ENCODE results near the gene GRK5.
"Not testable (repeated sequence)": the region's sequence is repeated elsewhere in the genome, so short reads cannot be mapped to it uniquely, and the experiment has no call there.

The GRK5 gene

DNA sequence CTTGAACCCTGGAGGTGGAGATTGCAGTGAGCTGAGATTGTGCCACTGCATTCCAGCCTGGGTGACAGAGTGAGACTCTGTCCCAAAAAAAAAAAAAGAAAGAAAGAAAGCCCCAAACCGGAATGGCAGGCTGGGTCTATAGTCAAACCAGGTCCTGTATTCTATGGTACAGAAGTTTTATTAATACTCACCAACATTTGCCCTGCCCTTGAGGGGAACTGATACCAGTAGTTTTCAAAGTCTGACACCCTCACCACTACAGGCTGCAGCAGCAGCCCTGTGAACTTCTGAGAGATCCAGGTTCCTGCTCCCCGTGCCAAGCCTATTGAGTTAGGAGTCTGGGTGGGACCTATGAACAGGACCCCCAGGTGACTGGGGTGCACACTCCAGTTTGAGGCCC is 254.6 kb downstream of the GRK5 start:
- no peak for DNase-seq (ENCODE audit: low read depth)

DNA sequence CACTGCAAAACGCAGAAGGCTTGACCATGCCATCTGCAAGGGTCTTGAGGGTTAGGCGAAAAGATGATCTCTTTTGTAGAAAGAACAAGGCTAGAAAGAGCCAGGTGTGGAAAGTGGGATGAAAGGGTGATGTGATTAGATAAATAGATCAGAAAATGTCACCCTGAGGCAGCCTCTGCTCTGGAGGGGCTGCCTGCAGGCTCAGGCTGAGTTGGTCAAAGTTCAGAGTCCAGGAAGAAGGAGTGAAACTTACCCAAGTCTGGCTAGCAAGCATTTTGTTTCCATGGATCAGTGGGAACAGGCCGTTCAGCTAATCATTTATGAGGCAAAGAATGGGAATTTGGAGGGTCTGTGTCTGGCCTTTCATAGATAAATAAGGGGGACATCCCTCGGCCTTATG is 255.4 kb downstream of the GRK5 start:
- no peak for DNase-seq (ENCODE audit: low read depth)

DNA sequence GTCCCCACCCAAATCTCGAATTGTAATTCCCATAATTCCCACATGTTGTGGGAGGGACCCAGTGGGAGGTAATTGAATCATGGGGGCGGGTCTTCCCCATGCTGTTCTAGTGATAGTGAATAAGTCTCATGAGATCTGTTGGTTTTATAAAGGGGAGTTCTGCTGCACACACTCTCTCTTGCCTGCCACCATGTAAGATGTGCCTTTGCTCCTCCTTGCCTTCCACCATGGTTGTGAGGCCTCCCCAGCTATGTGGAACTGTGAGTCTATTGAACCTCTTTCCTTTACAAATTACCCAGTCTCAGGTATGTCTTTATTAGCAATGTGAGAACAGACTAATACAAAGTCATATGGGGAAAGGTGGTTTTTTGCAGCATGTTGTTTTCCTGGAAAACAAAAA is 255.8 kb downstream of the GRK5 start:
- not testable (repeated sequence) for DNase-seq (ENCODE audit: low read depth)

DNA sequence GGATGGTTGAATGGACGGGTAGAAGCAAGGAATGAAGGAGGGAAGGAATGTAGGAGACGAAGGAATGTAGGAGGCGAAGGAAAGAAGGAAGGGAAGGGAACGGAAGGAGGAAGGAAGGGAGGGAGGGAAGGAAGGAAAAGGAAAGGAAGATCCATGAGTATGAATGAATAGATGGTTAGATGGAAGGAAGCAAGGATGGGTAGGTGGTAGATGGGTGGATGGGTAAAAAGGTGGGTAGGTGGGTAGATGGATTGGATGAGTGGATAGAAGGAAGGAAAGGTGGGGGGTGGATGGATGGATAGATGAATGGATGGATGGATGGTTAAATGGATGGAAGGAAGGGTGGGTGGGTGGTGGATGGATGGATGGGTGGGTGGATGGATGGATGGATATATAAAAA is 257.7 kb downstream of the GRK5 start:
- no peak for DNase-seq (ENCODE audit: low read depth)

DNA sequence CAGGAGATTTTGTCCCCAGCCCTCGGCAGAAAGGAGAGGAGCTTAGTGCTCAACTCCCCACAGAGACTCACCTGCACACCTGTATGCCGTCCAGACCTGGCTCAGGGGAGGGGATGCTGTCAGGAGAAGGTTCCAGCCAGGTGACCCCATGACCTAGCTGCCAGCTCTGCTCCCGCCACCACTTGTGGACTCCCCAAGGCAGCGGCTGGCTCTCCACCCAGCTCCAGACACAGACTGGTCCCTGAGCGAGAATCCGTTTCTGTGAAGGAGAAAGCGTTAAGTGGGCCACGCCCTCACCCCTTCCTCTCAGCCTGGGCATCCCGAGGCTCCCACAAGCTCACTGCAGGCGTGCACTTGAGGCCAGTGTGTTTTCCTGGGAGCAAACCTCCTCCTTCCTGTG is 258.7 kb downstream of the GRK5 start:
- DNase-seq (ENCODE audit: low read depth), result no peak

DNA sequence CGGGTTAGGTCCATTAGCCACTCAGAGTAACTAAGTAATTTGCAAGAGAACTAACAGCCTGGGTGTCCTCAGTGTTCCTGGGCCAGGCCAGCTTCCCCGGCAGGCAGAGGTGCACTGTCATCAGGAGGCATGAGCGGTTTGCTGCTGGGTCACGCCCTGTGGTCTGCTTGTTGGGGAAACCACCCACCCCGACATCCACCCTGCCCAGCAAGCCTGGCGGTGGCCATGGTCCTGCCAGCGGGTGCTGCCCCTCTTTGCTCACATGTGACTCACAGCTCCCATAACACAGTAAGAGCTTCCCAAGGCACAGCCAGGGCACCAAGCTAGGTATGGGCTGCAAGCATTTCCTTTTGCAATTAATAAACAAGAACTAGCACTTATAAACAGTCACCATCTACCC is 259.3 kb downstream of the GRK5 start:
- no peak for DNase-seq (ENCODE audit: low read depth)

DNA sequence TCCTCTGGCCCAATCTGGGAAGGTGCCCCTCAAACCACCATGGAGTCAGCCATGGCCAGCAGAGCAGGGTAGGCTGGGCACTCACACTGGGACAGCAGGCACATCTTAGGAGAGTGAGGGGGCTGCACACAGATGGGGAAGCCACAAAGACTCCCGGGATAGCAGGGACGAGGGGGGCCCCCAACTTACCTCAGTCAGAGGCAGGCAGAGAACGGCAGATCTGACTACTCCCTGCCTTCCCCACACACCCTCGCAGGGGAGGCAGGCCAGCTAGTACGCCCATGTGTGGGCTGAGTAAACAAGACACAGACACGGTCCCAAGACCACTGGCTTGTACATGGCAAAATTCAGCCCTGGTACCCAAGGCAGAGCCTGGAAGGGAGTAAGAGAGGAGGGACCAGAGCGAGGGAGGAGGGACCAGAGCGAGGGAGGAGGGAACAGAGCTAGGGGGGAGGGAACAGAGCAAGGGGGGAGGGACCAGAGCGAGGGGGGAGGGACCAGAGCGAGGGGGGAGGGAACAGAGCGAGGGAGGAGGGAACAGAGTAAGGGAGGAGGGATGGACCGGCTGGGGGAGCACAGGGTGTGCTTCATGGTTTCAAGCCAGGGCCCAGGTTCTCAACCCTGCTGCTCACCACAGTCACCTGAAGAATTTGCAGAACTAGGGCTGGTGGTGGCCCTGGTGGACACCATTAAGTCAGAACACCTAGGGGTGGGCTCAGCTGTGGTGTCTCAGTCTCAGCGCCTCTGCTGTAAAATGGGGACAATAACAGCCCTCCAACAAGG is 261.4 kb downstream of the GRK5 start:
- no peak for DNase-seq (ENCODE audit: low read depth)

DNA sequence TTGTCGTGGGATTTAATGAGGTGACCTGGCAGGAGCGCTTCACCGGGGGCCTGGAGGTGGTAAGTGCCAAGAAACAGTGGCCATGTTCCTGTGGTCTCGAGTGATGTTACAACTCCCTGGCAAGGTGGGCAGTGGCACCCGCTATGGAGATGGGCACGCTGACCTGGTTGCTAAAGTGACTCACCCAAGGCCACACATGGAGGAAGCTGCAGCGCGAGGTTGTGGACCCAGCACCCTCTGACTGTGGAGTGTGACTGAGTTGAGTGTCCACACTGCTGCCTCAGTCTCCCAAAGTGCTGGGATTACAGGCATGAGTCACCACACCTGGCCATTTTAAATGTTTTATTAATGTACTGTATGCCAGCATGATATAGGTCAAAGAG is 261.9 kb downstream of the GRK5 start:
- DNase-seq (ENCODE audit: low read depth), result no peak

DNA sequence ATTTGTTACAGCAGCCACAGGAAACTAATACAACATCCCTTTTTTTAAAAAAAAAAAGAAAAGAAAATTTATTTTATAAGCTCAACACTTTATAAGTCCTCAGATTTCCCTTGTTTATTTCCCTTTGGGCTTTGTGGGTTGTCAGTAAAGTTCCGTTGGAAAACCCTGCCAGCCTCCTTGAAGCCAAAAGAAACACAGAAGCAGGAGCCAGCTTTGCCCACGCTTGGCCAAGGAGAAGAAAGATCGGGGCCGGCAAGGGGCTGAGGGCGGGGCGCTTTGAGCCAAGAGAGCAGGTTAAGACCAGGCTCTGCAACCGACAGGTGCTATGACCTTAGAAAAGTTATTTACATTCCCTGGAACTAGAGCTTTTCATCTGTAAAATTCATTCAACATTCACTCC is 262.5 kb downstream of the GRK5 start:
- no peak for DNase-seq (ENCODE audit: low read depth)

DNA sequence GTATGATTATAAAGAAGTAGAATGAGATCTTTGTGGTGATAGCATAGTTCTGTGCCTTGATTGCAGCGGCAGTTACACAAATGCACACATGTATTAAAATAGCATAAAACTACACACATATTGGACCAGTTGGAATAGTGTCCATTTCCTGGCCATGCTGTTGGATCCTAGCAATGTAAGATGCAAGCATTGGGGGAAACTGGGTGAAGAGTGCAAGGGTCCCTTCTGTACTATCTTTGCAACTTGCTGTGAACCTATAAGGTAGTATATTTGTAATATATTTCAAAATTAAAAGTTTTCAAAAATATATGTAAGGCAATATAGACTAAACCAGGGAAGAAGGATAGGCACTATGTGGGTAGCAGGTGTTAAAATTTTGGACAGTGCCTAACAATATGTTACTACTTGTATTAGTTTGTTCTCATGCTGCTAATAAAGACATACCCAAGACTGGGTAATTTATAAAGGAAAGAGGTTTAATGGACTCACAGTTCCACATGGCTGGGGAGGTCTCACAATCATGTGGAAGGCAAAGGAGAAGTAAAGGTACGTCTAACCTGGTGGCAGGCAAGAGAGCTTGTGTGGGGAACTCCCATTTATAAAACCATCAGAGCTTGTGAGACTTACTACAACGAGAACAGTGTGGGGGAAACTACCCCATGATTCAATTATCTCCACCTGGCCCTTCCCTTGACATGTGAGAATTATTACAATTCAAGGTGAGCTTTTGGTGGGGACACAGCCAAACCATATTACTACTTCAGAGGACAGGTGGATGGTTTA is 263.7 kb downstream of the GRK5 start:
- DNase-seq (ENCODE audit: low read depth), result no peak

DNA sequence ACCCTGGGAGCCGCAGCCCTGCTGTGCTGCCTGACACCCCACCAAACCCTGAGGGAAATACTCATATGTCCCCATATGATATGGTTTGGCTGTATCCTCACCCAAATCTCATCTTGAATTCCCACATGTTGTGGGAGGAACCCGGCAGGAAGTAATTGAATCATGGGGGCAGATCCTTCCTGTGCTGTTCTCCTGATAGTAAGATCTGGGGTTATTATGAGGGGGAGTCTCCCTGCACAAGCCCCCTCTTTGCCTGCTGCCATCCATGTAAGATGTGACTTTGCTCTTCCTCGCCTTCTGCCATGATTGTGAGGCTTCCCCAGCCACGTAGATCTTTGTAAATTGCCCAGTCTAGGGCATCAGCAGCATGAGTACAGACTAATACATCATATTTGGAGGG is 266.4 kb downstream of the GRK5 start:
- DNase-seq (ENCODE audit: low read depth), result no peak

DNA sequence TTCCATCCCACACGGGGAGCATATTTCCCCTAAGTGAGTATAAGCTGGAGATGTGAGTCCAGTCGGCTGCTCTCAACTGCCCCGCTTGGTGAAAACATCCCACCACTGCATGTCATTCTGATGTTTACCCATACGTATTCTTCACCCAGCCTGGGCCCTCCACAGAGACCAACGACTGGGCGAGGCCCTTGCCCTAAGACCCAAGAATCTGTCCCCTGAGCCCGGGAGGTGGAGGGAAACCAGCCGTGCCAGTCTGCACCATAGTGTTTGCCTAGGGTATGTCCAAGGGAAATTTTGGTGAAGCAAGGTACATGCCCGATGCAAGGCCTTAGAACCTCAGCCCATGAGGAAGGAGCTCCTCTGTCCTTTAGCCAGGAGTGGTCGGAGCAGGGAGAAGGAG is 267.2 kb downstream of the GRK5 start:
- DNase-seq (ENCODE audit: low read depth), result no peak

DNA sequence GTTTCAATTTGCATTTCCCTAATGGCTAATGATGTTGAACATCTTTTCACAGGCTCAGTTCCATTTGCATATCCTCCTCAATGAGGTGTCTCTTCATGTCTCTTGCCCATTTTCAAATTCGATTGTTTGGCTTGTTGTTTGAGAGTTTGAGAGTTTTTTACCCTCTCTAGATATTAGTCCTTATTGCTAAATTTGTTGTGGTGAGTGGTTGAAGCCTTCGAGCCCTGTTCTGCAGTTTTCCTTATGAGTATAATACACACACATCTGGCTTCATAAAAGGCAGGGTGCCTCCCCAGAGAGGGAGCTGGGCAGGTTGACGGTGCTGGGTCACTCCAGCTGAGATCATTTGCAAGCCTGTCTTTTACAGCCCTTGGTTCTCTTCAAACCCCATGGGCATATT is 270.1 kb downstream of the GRK5 start:
- DNase-seq (ENCODE audit: low read depth), result no peak

DNA sequence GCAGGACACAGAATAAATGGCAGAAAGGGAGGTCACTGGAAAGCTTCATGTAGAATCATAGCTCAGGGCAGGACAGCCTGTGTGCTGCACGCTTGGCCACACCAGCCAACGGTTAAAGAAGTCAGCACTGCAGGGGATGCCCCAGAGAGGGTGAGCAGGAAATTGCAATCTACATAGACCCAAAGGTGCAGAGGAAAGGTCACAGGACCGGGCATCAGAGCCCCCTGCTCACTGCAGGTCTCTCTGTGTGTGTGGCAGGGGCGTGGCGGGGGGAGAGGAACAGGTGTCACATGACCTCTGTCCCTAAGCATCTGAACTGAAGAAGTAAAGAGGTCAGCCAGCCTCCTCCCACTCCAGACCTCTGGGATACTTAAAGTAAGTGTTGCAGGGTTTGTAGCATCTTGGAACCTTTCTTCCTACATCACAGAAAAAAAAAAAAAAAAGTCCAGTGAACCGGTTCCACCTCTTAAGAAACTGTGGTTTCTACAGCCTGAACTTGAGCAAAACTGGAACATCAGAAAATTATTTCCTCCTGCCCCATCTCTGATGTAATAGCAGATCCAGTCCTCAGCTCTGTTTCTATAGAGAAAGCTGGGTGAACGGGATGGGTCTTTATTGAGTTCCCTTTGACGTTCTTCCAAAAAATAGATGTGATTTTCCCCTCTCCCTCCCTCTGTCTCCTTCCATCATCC is 270.9 kb downstream of the GRK5 start:
- no peak for DNase-seq (ENCODE audit: low read depth)

DNA sequence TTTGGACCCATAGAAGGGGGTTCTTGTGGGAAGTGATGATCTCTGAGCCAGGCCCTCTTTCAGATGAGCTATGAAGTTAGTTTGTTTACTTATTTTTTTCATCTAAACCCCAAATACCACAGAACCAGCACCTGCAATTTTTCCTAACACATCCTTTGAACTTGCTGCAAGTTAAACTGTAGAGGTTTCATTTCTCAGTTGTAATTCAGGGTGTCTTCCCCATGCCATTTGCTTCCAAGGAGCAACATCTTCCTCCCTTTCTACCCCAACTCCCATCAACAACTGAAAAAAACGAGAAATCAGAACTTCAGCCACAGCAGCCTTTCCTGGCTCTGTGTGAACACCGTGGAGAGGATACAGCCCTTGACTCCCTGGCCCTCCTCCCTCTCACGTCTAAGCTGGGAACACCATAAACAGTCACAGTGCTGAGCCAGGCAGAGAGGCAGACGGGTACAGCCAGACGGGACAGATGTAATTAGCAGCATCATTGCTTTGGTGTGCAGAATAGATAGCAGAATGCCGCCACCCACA is 271.5 kb downstream of the GRK5 start:
- no peak for DNase-seq (ENCODE audit: low read depth)

DNA sequence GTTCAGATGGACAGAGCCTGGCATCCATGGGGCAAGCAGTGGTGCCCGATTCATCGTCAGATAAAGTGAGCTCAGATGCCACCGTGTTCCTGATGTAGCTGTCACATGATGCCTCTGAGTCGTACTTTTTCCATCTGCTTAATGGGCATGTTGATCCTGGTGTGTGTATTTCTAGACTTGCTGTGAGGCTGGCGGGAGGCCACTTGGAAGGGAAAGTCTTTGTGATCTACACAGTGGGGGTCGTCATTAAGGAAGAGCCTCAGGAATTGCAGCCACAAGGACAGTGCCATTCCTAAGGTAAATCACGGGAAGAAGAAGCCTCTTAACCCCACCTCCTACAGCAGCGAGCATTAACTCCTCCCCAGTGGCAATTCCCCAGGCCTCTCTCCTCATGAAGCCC is 272.2 kb downstream of the GRK5 start:
- no peak for DNase-seq (ENCODE audit: low read depth)

DNA sequence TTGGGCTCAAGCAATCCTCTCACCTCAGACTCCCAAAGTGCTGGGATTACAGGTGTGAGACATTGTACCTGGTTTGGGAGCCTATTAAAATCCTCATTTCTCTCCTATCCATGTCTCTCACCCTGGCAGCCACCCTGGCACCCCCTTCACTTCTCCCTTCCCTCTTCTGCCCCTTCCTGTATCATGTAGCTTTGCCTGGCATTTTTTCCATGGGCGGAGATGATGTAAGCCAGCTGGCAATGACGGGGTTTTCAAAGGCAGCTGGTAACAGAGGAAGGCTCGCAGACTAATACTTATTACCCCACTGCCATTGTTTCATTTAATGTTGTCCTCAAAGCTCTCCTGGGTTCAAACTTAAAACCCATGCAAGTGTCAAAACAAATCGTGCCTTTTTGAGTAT is 273.3 kb downstream of the GRK5 start:
- DNase-seq (ENCODE audit: low read depth), result no peak

DNA sequence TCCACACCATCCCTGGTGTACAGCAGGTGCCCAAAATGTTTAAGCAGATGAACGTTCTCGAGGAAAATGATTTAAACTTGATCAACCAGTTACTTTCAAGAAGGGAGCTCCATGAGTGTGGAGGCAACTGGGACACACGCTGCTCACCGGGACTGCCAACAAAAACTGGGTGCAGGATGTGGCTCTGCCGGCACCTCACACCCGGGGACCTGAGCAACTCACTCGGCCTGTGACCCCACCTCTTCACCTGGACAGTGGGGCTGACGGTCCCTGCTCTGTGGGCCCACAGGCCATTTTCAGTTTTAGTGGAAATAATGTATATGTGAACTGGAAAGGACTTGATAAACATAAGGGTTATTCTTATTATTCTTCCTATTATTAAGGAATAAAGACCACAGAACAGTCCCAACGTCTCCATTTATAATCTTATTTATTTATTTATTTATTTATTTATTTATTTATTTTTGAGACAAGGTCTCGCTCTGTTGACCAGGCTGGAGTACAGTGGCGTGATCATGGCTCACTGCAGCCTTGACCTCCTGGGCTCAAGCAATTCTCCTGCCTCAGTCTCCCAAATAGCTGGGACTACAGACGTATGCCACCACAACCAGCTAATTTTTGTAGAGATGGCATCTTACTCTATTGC is 274.5 kb downstream of the GRK5 start:
- DNase-seq (ENCODE audit: low read depth), result no peak

DNA sequence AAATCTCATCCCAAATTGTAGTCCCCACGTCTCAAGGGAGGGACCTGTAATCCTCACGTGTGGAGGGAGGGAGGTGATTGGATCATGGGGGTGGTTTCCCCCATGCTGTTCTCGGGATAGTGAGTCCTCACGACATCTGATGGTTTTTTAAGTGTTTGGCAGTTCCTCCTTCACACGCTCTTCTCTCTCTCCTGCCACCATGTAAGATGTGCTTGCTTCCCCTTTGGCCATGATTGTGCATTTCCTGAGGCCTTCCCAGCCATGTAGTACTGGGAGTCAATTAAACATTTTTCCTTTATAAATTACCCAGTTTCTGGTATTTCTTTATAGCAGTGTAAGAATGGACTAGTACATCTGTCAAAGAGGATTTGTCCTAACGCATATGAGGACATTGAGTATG is 275.6 kb downstream of the GRK5 start:
- DNase-seq (ENCODE audit: low read depth), result no peak

DNA sequence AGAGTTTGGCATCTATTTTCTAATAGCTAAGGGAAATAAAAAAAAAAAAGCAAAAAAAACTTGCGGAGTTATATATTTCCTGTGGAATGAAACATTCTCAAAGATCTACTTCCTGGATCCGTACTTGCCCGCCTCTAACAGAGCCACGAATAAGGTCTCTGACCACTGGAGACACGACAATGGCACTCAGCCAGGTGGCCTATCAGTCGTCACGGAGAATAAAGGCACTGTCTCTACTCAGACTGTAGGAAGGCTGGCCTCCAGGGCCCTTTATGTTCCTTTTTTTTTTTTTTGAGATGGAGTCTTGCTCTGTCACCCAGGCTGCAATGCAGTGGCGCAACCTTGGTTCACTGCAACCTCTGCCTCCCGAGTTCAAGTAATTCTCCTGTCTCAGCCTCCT is 276.5 kb downstream of the GRK5 start:
- no peak for DNase-seq (ENCODE audit: low read depth)

DNA sequence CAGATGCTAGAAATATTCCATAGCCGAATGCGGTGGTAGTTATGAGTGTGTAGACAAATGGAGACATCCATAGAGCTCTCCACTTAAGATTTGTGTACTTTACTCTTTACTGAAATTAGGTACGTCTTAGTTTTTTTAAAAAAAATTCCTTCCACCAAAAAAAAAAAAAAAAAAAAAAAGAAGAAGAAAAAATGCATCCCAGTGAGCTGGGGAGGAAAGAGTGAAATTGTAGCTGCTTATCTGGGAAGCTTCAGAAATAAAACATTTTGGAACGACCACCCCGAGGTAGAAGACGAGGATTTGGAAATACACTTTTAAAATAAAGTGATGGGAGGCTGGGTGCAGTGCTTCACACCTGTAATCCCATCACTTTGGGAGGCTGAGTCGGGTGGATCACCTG is 281.3 kb downstream of the GRK5 start:
- no peak for DNase-seq (ENCODE audit: low read depth)

DNA sequence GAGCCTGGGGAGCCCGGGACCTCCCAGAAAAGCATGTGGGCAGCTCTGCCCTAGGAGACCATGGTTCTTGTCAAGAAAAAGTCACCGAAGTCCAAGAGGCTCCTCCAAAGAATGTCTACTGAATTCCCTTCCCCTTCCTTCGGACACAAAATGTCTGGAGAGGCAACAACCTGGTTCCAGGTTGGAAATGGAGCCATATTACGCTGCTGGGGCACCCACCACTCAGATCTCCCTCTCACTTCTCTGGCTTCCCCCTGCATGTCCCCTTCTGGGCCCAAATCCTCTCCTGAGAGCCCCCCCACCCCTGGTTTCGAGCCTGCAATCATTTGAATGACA is 282.6 kb downstream of the GRK5 start:
- DNase-seq (ENCODE audit: low read depth), result no peak
